OCI-LY3 (cell line): ENCODE data around the gene INS.

Source experiments
- H2AFZ ChIP-seq: fragments of 200-600, 300-600 bp; shearing (Covaris generic); 2 replicates; pipeline ENCODE4 v1.6.0; 2014; ENCODE audit warnings: antibody characterized with exemption, low read depth, low read length
- H3K27ac ChIP-seq: fragments of 200-600, 300-600 bp; sonication (generic); 2 replicates; pipeline ENCODE4 v1.5.1; 2014; ENCODE audit warnings: mild to moderate bottlenecking, low read length, moderate library complexity, mixed read lengths
- H3K27me3 ChIP-seq: fragments of 200-600, 300-600 bp; sonication (generic); 2 replicates; pipeline ENCODE4 v1.6.1; 2014; ENCODE audit warnings: low read depth, low read length, mixed read lengths
- H3K36me3 ChIP-seq: fragments of 200-600, 300-600 bp; sonication (generic); replicated peaks from 2 replicates; pipeline ENCODE3; 2014; ENCODE audit warnings: low read depth, low read length, mixed read lengths
- H3K4me1 ChIP-seq: fragments of 300-600, 200-600 bp; sonication (generic); 2 replicates; pipeline ENCODE4 v1.6.1; 2014; ENCODE audit warnings: low read length, mixed read lengths
- H3K4me2 ChIP-seq: fragments of 200-600, 300-600 bp; sonication (generic); 2 replicates; pipeline ENCODE4 v1.6.1; 2014; ENCODE audit warnings: low read length, mixed read lengths
- H3K4me3 ChIP-seq: fragments of 300-600, 200-600 bp; sonication (generic); 2 replicates; pipeline ENCODE4 v1.5.1; 2014; ENCODE audit warnings: antibody characterized with exemption, mild to moderate bottlenecking, low read length, moderate library complexity
- H3K79me2 ChIP-seq: fragments of 300-600, 200-600 bp; shearing (Covaris generic); 2 replicates; pipeline ENCODE4 v1.6.1; 2014; ENCODE audit warnings: mild to moderate bottlenecking, low read length, mixed read lengths
- H3K9ac ChIP-seq: fragments of 300-600, 200-600 bp; shearing (Covaris generic); 2 replicates; pipeline ENCODE4 v1.6.0; 2014; ENCODE audit warnings: mild to moderate bottlenecking, low read length, moderate library complexity
- H3K9me3 ChIP-seq: fragments of 200-600, 300-600 bp; shearing (Covaris generic); 2 replicates; pipeline ENCODE4 v1.6.1; 2014; ENCODE audit warnings: low read length, mixed read lengths; ENCODE audit not compliant: insufficient read depth
- H4K20me1 ChIP-seq: fragments of 200-600, 300-600 bp; sonication (generic); 2 replicates; pipeline ENCODE4 v1.6.1; 2016; ENCODE audit warnings: low read length, mixed read lengths; ENCODE audit not compliant: insufficient read depth
- EZH2phosphoT487 ChIP-seq: fragments of 200-600 bp; shearing (Covaris generic); IDR thresholded peaks from 2 replicates; pipeline ENCODE4 v1.6.1; 2018; ENCODE audit warnings: antibody characterized with exemption, mixed run types, low read depth
- TF ChIP-seq, protein P1 (sequence below): fragments of 200-600, 300-600 bp; sonication (generic); IDR thresholded peaks from 2 replicates; pipeline ENCODE4 v1.5.1; 2014; ENCODE audit warnings: antibody characterized with exemption, low read length, low read depth

The INS gene

DNA sequence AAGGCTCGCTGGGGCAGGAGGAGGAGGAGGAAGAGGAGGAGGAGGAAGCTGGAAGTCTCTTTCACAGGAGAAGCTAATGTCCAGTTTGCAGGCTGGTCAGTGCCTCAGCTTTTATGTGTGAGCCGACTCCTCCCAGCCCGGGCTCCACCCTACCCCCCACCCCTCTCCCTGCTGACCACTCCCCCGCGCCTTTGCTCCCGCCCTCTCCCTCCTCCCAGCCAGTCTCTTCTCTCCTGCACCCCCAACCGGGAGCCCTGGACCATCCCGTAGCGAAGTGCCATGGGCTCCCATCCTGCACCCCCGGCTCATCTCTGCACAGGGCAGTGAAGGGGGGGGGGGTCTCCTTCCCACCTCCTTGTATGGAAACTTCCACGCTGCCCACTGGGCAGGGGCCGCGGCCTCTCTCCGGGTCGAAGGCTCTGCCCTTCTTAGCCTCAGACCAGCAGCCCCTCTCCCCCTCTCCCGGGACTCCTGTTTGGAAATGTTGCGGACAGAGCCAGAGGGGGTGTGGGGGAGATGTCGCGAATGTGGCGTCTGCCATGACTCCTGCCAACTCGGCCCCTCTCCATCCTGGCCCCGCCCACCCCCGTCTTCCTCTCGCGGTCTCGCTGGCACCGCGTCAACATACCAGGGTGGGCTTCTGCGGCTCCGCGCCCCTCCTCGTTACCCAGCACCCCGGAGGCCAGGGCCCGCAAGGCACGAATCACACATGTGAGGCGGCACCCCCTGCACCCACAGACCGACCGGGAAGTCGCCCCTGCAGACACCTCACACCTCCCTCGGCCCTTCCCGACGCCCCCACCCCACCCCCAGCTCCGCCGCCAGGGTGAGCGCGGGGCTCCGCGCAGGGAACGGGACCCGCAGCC lies 23.6 kb downstream of the INS start:
- H3K4me3 ChIP-seq, result no peak overlapping the region
- no peak overlapping the region for H2AFZ ChIP-seq
- H3K27me3 ChIP-seq, result peaks cover 15% of the 10 kb centered on the region
- H3K4me2 ChIP-seq, result no peak overlapping the region
- H3K27ac ChIP-seq, result no peak overlapping the region
- no peaks in the 10 kb centered on the region for H4K20me1 ChIP-seq
- peaks cover 31% of the 10 kb centered on the region for H3K4me1 ChIP-seq
- TF ChIP-seq EZH2phosphoT487, result no peak
- TF ChIP-seq, protein P1, sequence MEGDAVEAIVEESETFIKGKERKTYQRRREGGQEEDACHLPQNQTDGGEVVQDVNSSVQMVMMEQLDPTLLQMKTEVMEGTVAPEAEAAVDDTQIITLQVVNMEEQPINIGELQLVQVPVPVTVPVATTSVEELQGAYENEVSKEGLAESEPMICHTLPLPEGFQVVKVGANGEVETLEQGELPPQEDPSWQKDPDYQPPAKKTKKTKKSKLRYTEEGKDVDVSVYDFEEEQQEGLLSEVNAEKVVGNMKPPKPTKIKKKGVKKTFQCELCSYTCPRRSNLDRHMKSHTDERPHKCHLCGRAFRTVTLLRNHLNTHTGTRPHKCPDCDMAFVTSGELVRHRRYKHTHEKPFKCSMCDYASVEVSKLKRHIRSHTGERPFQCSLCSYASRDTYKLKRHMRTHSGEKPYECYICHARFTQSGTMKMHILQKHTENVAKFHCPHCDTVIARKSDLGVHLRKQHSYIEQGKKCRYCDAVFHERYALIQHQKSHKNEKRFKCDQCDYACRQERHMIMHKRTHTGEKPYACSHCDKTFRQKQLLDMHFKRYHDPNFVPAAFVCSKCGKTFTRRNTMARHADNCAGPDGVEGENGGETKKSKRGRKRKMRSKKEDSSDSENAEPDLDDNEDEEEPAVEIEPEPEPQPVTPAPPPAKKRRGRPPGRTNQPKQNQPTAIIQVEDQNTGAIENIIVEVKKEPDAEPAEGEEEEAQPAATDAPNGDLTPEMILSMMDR, result no peak
- no peaks in the 10 kb centered on the region for H3K9me3 ChIP-seq
- no peaks in the 10 kb centered on the region for H3K36me3 ChIP-seq
- H3K9ac ChIP-seq, result no peak overlapping the region
- H3K79me2 ChIP-seq, result no peaks in the 10 kb centered on the region

DNA sequence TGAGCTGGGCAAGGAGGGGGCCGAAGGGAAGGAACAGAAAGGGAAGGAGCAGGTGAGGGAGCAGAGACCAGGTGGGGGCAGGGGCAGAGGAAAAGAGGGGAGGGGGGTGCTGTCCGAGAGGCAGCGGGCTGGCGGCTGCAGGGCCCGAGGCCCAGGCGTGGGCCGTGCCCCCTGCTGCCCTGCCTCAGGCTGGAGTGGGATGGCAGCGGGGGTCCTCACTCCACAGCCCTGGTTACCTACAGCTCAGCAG lies 24.1 kb downstream of the INS start:
- Histone ChIP-seq H2AFZ (no peak overlapping the region), H3K4me2 (no peak overlapping the region), H3K4me3 (no peak overlapping the region), H3K79me2 (no peaks in the 10 kb centered on the region), H3K9me3 (no peaks in the 10 kb centered on the region), H3K9ac (no peak overlapping the region), H4K20me1 (no peaks in the 10 kb centered on the region), H3K36me3 (no peaks in the 10 kb centered on the region), H3K27me3 (peaks cover 10% of the 10 kb centered on the region), H3K4me1 (peaks cover 26% of the 10 kb centered on the region), H3K27ac (no peak overlapping the region)
- TF ChIP-seq, protein P1, result no peak
- no peak for TF ChIP-seq EZH2phosphoT487

DNA sequence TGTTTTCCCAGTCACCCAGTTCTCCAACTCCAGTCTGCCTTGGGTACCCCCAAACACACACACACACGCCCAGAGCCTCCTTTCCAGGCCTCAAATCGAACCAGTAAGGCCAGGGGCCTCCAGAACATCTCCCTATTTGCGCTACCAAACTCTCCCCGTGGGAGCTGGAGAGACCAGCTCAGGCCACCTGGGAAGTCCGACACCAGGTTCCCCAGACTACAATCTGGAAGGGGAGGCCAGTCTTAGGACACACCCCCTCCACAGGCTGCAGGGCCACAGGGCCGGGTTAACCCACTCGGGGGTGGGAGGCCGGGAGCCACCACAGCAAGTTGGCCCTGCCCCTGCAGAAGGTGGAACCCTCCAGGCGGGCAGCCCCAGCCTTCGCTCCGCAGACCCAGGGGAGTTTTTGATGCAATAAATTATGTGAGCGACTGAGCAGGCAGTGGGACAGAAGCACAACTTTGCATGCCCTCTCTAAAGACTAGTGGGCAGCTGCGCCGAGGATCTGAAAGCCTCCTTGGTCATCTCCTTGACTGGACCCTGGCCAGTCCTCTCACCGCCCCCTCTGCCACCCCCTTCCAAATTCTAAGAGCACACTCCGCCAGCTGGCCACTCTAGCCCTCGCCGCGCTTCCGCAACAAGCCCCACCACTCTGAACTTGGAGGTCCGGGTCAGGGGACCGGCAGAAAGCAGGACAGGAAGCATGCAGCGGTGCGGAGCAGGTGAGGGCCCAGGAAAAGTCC lies 24.6 kb downstream of the INS start:
- Histone ChIP-seq H3K9me3 (no peaks in the 10 kb centered on the region), H4K20me1 (no peaks in the 10 kb centered on the region), H3K4me1 (peaks cover 21% of the 10 kb centered on the region), H3K27me3 (peaks cover 6% of the 10 kb centered on the region), H3K4me3 (no peak overlapping the region), H3K4me2 (no peak overlapping the region), H3K36me3 (no peaks in the 10 kb centered on the region), H2AFZ (no peak overlapping the region), H3K9ac (no peak overlapping the region), H3K79me2 (no peaks in the 10 kb centered on the region), H3K27ac (no peak overlapping the region)
- no peak for TF ChIP-seq EZH2phosphoT487
- TF ChIP-seq, protein P1, result no peak

DNA sequence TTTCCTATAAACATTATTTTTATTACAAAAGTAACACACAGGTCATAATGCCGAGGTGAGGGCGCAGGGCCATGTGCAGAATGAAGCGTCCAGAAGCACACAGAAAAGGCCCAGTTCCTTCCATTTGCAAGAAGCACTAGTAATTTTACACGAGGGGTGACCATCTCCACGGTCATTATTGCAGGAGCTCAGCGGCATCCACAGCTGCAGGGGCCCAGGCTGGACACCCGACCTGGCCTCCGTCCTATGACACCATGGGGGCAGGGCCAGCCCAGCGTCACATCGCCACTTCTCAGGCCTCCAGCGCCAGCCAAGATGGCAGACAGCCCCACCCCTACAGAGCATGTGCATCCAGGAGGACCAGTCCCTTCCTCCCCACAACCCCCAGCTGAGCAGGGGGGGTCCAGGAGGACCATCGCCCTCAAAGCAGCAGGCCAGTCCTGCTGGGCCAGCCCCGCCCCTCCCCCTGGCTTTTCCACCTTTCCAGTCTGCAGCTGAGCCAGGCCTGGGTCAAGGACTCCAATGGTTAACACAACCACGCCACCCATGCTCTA lies 25.3 kb downstream of the INS start:
- no peak for TF ChIP-seq EZH2phosphoT487
- TF ChIP-seq, protein P1, result no peak
- Histone ChIP-seq H3K9ac (no peak overlapping the region), H3K4me3 (no peak overlapping the region), H3K4me1 (peaks cover 17% of the 10 kb centered on the region), H3K79me2 (no peaks in the 10 kb centered on the region), H4K20me1 (no peaks in the 10 kb centered on the region), H3K36me3 (no peaks in the 10 kb centered on the region), H3K9me3 (no peaks in the 10 kb centered on the region), H3K27ac (no peak overlapping the region), H2AFZ (no peak overlapping the region), H3K4me2 (no peak overlapping the region), H3K27me3 (no peaks in the 10 kb centered on the region)
